GM12878 (cell line): ENCODE data around the gene EBLN2. TPM values are rescaled to one million over a fixed set of nuclear protein-coding genes. Genes with fewer than 3 reads are reported as not detected.

ENCODE experiments used
- EGR1 ChIP-seq, 2 experiments: IDR thresholded peaks; 1 replicate in 1 of 2; 2 replicates in 1 of 2; pipeline ENCODE4 v1.6.1; 2011 to 2012; ENCODE audit warnings: low read depth in 2 of 2, low read length in 2 of 2, borderline replicate concordance in 1 of 2, mild to moderate bottlenecking in 1 of 2, moderate library complexity in 1 of 2
- NR2C2 ChIP-seq: IDR thresholded peaks from 2 replicates; pipeline ENCODE4 v1.6.1; 2011; ENCODE audit warnings: borderline replicate concordance, low read depth; ENCODE audit not compliant: control insufficient read depth, insufficient read length
- POU2F2 ChIP-seq: IDR thresholded peaks from 3 replicates; pipeline ENCODE4 v1.6.1; 2011; ENCODE audit warnings: low read depth, mild to moderate bottlenecking, low read length, borderline replicate concordance
- SMARCA5 ChIP-seq: fragments of 450-650 bp; IDR thresholded peaks from 2 replicates; pipeline ENCODE4 v1.6.1; 2017; ENCODE audit warnings: mild to moderate bottlenecking
- TAF1 ChIP-seq: IDR thresholded peaks from 2 replicates; pipeline ENCODE4 v1.6.1; 2011; ENCODE audit warnings: mild to moderate bottlenecking, low read depth, low read length, borderline replicate concordance
- polyA plus RNA-seq, 11 experiments: library from polyadenylated mRNA; depleted of rRNA in 4 of 11; unstranded in 6 of 11; stranded (reverse) in 5 of 11; fragments of >200 nt; fragmentation: Nextera tagmentation in 4 of 11; fragmentation: Illumina TruSeq in 1 of 11; extraction: Ambion mirVana in 4 of 11; extraction: Trizol in 1 of 11; gene quantifications; 1 replicate in 1 of 11; 2 replicates in 10 of 11; pipeline versions ENCODE4 v1.2.1 to v1.2.3, GENCODE V29; 2011 to 2016; ENCODE audit warnings: inconsistent platforms in 2 of 11, missing spikeins in 2 of 11, low read depth in 1 of 11
- total RNA-seq, 4 experiments: library from RNA; depleted of rRNA in 3 of 4; stranded (reverse); fragments of >200 nt in 3 of 4; fragmentation: Illumina TruSeq in 1 of 4; extraction: Trizol in 1 of 4; gene quantifications; 2 replicates each; pipeline versions ENCODE4 v1.2.1 to v1.2.3, GENCODE V29; 2013 to 2021
- TF ChIP-seq, protein P1 (sequence below): fragments of 450-650 bp; IDR thresholded peaks from 2 replicates; pipeline ENCODE4 v1.6.1; 2017; ENCODE audit warnings: antibody characterized with exemption, mild to moderate bottlenecking, moderate library complexity
- TF ChIP-seq, protein P2 (sequence below): fragments of 450-650 bp; IDR thresholded peaks from 2 replicates; pipeline ENCODE4 v1.6.1; 2017; ENCODE audit warnings: low read depth, mild to moderate bottlenecking, moderate library complexity

EBLN2 gene
- total and polyA plus RNA-seq, 10 of the 15 experiments (the other 5 are each of a cell fraction or from before 2014, with no cell fraction given), result 0.84 to 6.8 (median 3.6) TPM

DNA sequence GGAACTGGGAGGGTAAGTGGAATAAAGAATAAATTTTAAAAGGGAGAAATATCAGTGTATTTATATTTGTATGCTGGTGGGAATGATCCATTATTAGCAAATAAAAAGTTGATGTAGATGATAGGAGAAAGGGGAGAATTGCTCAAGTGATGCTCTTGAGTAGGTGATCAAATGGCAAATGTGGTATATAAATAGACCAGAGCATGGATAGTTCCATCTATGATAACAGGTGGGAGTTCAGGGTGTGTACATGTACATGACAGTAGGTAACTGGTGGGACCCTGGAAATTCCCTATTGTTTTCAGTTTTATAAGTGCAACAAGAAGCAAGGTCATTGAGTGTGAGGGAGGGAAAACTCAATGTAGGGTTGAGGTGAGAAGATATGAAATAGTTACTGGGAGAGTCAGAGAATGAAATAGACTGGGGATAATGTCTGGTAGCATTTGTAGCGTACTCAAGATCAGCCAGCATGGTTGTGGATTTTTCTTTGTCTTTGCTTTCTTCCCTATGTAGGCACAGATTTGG is 31.3 kb upstream of the EBLN2 start (continued):
- TF ChIP-seq EGR1 (IDR thresholded peaks at IDR 0.05; ENCODE audit: borderline replicate concordance in 1 of 2, low read depth in 2 of 2, low read length in 2 of 2) (no peak), NR2C2 (no peak), POU2F2 (no peak), SMARCA5 (no peak), TAF1 (no peak)
- TF ChIP-seq, protein P1, sequence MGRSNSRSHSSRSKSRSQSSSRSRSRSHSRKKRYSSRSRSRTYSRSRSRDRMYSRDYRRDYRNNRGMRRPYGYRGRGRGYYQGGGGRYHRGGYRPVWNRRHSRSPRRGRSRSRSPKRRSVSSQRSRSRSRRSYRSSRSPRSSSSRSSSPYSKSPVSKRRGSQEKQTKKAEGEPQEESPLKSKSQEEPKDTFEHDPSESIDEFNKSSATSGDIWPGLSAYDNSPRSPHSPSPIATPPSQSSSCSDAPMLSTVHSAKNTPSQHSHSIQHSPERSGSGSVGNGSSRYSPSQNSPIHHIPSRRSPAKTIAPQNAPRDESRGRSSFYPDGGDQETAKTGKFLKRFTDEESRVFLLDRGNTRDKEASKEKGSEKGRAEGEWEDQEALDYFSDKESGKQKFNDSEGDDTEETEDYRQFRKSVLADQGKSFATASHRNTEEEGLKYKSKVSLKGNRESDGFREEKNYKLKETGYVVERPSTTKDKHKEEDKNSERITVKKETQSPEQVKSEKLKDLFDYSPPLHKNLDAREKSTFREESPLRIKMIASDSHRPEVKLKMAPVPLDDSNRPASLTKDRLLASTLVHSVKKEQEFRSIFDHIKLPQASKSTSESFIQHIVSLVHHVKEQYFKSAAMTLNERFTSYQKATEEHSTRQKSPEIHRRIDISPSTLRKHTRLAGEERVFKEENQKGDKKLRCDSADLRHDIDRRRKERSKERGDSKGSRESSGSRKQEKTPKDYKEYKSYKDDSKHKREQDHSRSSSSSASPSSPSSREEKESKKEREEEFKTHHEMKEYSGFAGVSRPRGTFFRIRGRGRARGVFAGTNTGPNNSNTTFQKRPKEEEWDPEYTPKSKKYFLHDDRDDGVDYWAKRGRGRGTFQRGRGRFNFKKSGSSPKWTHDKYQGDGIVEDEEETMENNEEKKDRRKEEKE, result no peak
- TF ChIP-seq, protein P2, sequence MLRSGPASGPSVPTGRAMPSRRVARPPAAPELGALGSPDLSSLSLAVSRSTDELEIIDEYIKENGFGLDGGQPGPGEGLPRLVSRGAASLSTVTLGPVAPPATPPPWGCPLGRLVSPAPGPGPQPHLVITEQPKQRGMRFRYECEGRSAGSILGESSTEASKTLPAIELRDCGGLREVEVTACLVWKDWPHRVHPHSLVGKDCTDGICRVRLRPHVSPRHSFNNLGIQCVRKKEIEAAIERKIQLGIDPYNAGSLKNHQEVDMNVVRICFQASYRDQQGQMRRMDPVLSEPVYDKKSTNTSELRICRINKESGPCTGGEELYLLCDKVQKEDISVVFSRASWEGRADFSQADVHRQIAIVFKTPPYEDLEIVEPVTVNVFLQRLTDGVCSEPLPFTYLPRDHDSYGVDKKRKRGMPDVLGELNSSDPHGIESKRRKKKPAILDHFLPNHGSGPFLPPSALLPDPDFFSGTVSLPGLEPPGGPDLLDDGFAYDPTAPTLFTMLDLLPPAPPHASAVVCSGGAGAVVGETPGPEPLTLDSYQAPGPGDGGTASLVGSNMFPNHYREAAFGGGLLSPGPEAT, result no peak
- TF ChIP-seq, all 136 proteins: peak for 0
